CD4-positive, alpha-beta T cell treated with Interleukin-12 subunit alpha and Interleukin-12 subunit beta, for 1 hour (primary cell): ENCODE data around the gene CD86.
"Not testable (repeated sequence)": the region's sequence is repeated elsewhere in the genome, so short reads cannot be mapped to it uniquely, and the experiment has no call there.

Experiments used
- DNase-seq: peaks from one replicate; pipeline ENCODE4 v3.0.0-alpha.2; 2020

CD86 gene

GRCh38 chr3:122094693-122095092, 39.5 kb downstream of the CD86 start:
- DNase-seq = no peak

- no peak for DNase-seq
Observed at GRCh38 chr3:122097141-122097540, 42.0 kb downstream of the CD86 start.

- DNase-seq = no peak
Observed at GRCh38 chr3:122098611-122099010, 43.4 kb downstream of the CD86 start.

- DNase-seq = no peak
Observed at GRCh38 chr3:122099255-122099654, 44.1 kb downstream of the CD86 start.

- no peak for DNase-seq
Observed at GRCh38 chr3:122100083-122100482, 44.9 kb downstream of the CD86 start.

- DNase-seq = peak; percentile 40
Observed at GRCh38 chr3:122100591-122101463, 45.7 kb downstream of the CD86 start.

- DNase-seq = peak; percentile 69
Observed at GRCh38 chr3:122101646-122102045, 46.5 kb downstream of the CD86 start.

- DNase-seq = no peak
Observed at GRCh38 chr3:122102191-122102935, 47.2 kb downstream of the CD86 start.

- no peak for DNase-seq
Observed at GRCh38 chr3:122103821-122104514, 48.8 kb downstream of the CD86 start.

GRCh38 chr3:122104515-122105194, 49.5 kb downstream of the CD86 start:
- DNase-seq = no peak

GRCh38 chr3:122105626-122106025, 50.5 kb downstream of the CD86 start:
- DNase-seq = no peak

- no peak for DNase-seq
Observed at GRCh38 chr3:122107171-122107570, 52.0 kb downstream of the CD86 start.

GRCh38 chr3:122111974-122112373, 56.8 kb downstream of the CD86 start:
- DNase-seq = no peak

GRCh38 chr3:122112754-122113153, 57.6 kb downstream of the CD86 start:
- DNase-seq = no peak

- DNase-seq = no peak
Observed at GRCh38 chr3:122123850-122124249, 68.7 kb downstream of the CD86 start.

GRCh38 chr3:122132949-122133540, 77.9 kb downstream of the CD86 start:
- DNase-seq = no peak

- DNase-seq = no peak
Observed at GRCh38 chr3:122146466-122146865, 91.3 kb downstream of the CD86 start.

- no peak for DNase-seq
Observed at GRCh38 chr3:122148941-122149627, 93.9 kb downstream of the CD86 start.

- no peak for DNase-seq
Observed at GRCh38 chr3:122151480-122151879, 96.3 kb downstream of the CD86 start.

GRCh38 chr3:122164983-122165382, 109.8 kb downstream of the CD86 start:
- DNase-seq = not testable (repeated sequence)

- DNase-seq = no peak
Observed at GRCh38 chr3:122167630-122168029, 112.5 kb downstream of the CD86 start.

- DNase-seq = no peak
Observed at GRCh38 chr3:122168044-122168443, 112.9 kb downstream of the CD86 start.
